WTC11 (cell line): ENCODE measurements around the gene UGT1A7. TPM values are rescaled to one million over a fixed set of nuclear protein-coding genes. Genes with fewer than 3 reads are reported as not detected.

Source experiments
- ATAC-seq: fragments of 200-7000 bp; cut with Tn5 transposase; 2 replicates; pipeline ENCODE4 v1.10.0; 2021; ENCODE audit warnings: mild to moderate bottlenecking, moderate library complexity
- CTCF ChIA-PET: fragments of 300-600 bp; sonication (Branson Sonifier 250); formaldehyde crosslinking; loops from one replicate; lab custom pipeline; 2021; ENCODE audit warnings: antibody characterized with exemption; lab: Charles Lee
- POLR2A ChIA-PET: fragments of 350-600 bp; sonication (Branson Sonifier 250); formaldehyde crosslinking; loops from one replicate; lab custom pipeline; 2021; ENCODE audit warnings: antibody characterized with exemption; lab: Charles Lee
- DNase-seq: peaks from one replicate; pipeline ENCODE4 v3.0.0; 2021; ENCODE audit warnings: low spot score
- H3K27ac Mint-ChIP-seq: 2 replicates; pipeline ENCODE4 v1.8.0; 2021; ENCODE audit warnings: mixed read lengths
- H3K27me3 Mint-ChIP-seq: 2 replicates; pipeline ENCODE4 v1.8.0; 2021; ENCODE audit warnings: low read depth, mild to moderate bottlenecking, moderate library complexity, mixed read lengths
- H3K36me3 Mint-ChIP-seq: 2 replicates; pipeline ENCODE4 v1.8.0; 2021; ENCODE audit warnings: mixed read lengths
- H3K4me1 Mint-ChIP-seq: 2 replicates; pipeline ENCODE4 v1.8.0; 2022; ENCODE audit warnings: mixed read lengths
- H3K4me3 Mint-ChIP-seq: 2 replicates; pipeline ENCODE4 v1.8.0; 2021; ENCODE audit warnings: mild to moderate bottlenecking, moderate library complexity, mixed read lengths
- H3K9me3 Mint-ChIP-seq: 2 replicates; pipeline ENCODE4 v1.8.0; 2021; ENCODE audit warnings: mixed read lengths
- EMX1 ChIP-seq: fragments of 250-450 bp; sonication (Bioruptor Pico); IDR thresholded peaks from 2 replicates; pipeline ENCODE4 v1.8.0; 2021; ENCODE audit warnings: mild to moderate bottlenecking
- FOXJ3 ChIP-seq: sonication (generic); formaldehyde crosslinking; IDR thresholded peaks from 2 replicates; pipeline ENCODE4 v1.9.0; 2021; ENCODE audit warnings: missing genetic modification reagents, mild to moderate bottlenecking, borderline replicate concordance
- MXD4 ChIP-seq: fragments of 250-450 bp; sonication (Bioruptor Pico); IDR thresholded peaks from 2 replicates; pipeline ENCODE4 v1.8.0; 2021; ENCODE audit warnings: mild to moderate bottlenecking, moderate library complexity, borderline replicate concordance
- MYBL2 ChIP-seq: sonication (generic); formaldehyde crosslinking; IDR thresholded peaks from 2 replicates; pipeline ENCODE4 v1.8.1; 2023; ENCODE audit warnings: mild to moderate bottlenecking, moderate library complexity, missing genetic modification reagents
- NR3C1 ChIP-seq: sonication (generic); formaldehyde crosslinking; conservative IDR thresholded peaks from 2 replicates; pipeline ENCODE4 v1.8.1; 2023; ENCODE audit warnings: low read depth, mild to moderate bottlenecking, missing genetic modification reagents
- TCF7 ChIP-seq: sonication (generic); formaldehyde crosslinking; IDR thresholded peaks from 2 replicates; pipeline ENCODE4 v1.8.0; 2022; ENCODE audit warnings: mild to moderate bottlenecking, low read depth, missing genetic modification reagents, moderate library complexity
- TEAD1 ChIP-seq: sonication (generic); formaldehyde crosslinking; IDR thresholded peaks from 2 replicates; pipeline ENCODE4 v1.8.0; 2022; ENCODE audit warnings: mild to moderate bottlenecking, missing genetic modification reagents
- TP53 ChIP-seq: sonication (generic); formaldehyde crosslinking; IDR thresholded peaks from 2 replicates; pipeline ENCODE4 v1.8.1; 2023; ENCODE audit warnings: mild to moderate bottlenecking, missing genetic modification reagents
- ZBTB21 ChIP-seq: sonication (generic); formaldehyde crosslinking; IDR thresholded peaks from 2 replicates; pipeline ENCODE4 v1.8.1; 2023; ENCODE audit warnings: mild to moderate bottlenecking, missing genetic modification reagents, borderline replicate concordance
- total RNA-seq: library from RNA; stranded (reverse); gene quantifications from 3 replicates; pipeline ENCODE4 v1.2.3, GENCODE V29; 2021
- TF ChIP-seq, protein P1 (sequence below): sonication (generic); formaldehyde crosslinking; IDR thresholded peaks from 2 replicates; pipeline ENCODE4 v1.8.1; 2023; ENCODE audit warnings: mild to moderate bottlenecking, missing genetic modification reagents, borderline replicate concordance
- TF ChIP-seq, protein P2 (sequence below): fragments of 250-450 bp; sonication (Bioruptor Pico); IDR thresholded peaks from 2 replicates; pipeline ENCODE4 v1.9.0; 2021; ENCODE audit warnings: moderate library complexity, mild to moderate bottlenecking, inconsistent platforms, borderline replicate concordance
- TF ChIP-seq, protein P3 (sequence below): sonication (generic); formaldehyde crosslinking; conservative IDR thresholded peaks from 2 replicates; pipeline ENCODE4 v1.8.1; 2023; ENCODE audit warnings: mild to moderate bottlenecking, low read depth, missing genetic modification reagents, moderate library complexity
- TF ChIP-seq, protein P4 (sequence below): sonication (generic); formaldehyde crosslinking; IDR thresholded peaks from 2 replicates; pipeline ENCODE4 v1.8.0; 2022; ENCODE audit warnings: mild to moderate bottlenecking, missing genetic modification reagents
- TF ChIP-seq, protein P5 (sequence below): fragments of 200-600 bp; IDR thresholded peaks from 2 replicates; pipeline ENCODE4 v1.8.0; 2022; ENCODE audit warnings: antibody characterized with exemption
- TF ChIP-seq, protein P6 (sequence below): sonication (generic); formaldehyde crosslinking; IDR thresholded peaks from 2 replicates; pipeline ENCODE4 v1.8.0; 2022; ENCODE audit warnings: mild to moderate bottlenecking, missing genetic modification reagents
- TF ChIP-seq, protein P7 (sequence below): fragments of 250-450 bp; sonication (Bioruptor Pico); IDR thresholded peaks from 2 replicates; pipeline ENCODE4 v1.8.0; 2021; ENCODE audit warnings: mild to moderate bottlenecking
- TF ChIP-seq, protein P8 (sequence below): sonication (generic); formaldehyde crosslinking; IDR thresholded peaks from 2 replicates; pipeline ENCODE4 v1.8.0; 2022; ENCODE audit warnings: mild to moderate bottlenecking, missing genetic modification reagents

The UGT1A7 gene
- total RNA-seq, 1 experiment from 2014 or later, result not detected

DNA sequence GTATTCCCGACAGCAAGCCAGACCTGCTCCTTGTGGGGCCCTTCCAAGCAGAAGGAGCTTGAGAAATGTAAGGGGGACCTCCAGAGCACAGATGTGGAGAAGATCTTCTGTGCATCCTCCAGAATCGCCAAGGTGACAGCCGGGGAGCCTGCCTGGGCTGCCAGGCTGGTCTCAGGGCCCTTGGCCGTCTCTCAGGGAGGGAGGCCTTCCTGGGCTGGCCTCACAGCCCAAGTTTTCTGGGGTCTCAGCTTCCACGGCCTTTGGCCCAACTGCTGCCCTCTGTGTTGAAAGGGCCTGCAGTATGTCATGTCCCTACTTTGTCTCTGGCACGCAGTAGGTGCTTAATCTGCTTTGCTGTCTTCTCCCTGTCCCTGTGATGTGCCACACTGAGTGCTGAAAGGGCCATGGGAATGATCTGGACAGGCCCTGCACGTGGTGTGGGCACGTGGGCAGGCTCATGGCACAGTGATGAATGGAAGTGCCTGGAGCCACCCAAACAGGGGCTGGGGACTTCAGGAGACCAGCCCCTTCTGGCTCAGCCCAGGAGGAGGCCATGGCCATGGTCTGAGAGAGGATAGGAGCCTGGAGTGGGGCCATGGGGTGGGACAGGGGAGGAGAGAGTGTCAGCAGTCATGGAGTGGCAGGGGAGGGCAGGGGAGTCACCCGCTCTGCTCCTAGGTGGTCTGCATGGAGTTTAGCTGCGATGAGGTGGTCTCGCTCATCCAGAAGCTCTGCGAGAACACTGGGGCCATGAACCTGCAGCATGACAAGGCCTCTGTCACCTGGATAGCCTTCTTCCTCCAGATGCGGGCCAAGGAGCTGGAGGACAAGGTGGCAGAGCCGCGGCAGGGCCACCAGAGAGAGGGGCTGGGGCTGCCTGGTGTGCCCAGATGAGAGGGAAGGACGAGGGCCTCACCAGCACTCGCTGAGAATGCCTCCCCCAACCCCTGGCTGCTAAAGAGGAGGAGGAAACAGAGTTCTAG, 137.2 kb downstream of the UGT1A7 start (continued):
- TF ChIP-seq, protein P1, sequence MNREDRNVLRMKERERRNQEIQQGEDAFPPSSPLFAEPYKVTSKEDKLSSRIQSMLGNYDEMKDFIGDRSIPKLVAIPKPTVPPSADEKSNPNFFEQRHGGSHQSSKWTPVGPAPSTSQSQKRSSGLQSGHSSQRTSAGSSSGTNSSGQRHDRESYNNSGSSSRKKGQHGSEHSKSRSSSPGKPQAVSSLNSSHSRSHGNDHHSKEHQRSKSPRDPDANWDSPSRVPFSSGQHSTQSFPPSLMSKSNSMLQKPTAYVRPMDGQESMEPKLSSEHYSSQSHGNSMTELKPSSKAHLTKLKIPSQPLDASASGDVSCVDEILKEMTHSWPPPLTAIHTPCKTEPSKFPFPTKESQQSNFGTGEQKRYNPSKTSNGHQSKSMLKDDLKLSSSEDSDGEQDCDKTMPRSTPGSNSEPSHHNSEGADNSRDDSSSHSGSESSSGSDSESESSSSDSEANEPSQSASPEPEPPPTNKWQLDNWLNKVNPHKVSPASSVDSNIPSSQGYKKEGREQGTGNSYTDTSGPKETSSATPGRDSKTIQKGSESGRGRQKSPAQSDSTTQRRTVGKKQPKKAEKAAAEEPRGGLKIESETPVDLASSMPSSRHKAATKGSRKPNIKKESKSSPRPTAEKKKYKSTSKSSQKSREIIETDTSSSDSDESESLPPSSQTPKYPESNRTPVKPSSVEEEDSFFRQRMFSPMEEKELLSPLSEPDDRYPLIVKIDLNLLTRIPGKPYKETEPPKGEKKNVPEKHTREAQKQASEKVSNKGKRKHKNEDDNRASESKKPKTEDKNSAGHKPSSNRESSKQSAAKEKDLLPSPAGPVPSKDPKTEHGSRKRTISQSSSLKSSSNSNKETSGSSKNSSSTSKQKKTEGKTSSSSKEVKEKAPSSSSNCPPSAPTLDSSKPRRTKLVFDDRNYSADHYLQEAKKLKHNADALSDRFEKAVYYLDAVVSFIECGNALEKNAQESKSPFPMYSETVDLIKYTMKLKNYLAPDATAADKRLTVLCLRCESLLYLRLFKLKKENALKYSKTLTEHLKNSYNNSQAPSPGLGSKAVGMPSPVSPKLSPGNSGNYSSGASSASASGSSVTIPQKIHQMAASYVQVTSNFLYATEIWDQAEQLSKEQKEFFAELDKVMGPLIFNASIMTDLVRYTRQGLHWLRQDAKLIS (CRISPR knock-in tag), result no peak
- TF ChIP-seq NR3C1 (CRISPR knock-in tag), result no peak

DNA sequence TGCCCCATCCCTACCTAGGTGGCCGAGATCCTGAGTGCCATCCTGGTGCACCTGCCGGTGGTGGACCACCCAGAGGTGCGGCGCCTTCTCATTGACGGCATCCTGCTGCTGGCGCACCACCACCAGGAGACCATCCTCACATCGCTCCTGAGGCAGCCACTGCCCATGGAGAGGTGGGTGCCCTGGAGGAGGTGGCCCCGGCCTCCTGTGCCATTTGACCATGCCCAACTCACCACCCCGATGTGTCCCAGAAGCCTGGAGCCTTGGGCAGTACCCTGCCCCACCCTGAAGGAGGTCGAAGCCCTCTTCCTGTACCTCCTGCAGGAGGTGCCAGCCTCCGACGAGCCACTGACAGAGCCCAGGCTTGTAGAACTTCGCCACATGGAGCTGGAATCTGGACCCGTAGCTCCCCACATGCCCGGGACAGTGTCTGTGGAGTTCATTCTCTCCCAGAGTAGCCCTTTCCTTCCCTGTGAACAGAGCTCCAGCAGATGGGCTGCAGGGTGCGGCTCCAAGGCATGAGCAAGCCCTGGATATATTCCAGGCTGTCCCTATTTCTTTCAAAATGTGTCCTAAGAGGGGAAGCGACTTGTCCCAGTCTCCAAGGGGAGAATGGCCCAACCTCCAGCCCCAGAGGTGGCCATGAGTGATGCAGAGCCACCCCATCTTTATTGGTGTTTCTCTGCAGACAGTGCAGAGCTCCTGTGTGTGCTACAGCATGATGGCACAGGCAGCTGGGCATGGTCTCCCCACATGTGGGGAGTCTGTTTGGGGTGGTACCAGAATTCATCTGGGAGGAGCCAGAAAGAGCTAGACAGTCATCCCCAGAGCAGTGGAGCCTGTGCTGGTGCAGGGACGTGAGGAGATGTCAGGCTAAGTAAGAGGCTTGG, 138.4 kb downstream of the UGT1A7 start:
- no peak for DNase-seq
- no peaks in the 10 kb centered on the region for H3K9me3 Mint-ChIP-seq
- no peak overlapping the region for H3K27ac Mint-ChIP-seq
- CTCF ChIA-PET, result interaction anchor here (1.4 kb wide), 1 partner anchor 13 kb away, joined by 5 read pairs; no protein-coding TSS in a partner anchor
- POLR2A ChIA-PET, result no interaction called here
- no peak for ATAC-seq
- no peak overlapping the region for H3K4me3 Mint-ChIP-seq
- H3K27me3 Mint-ChIP-seq, result no peaks in the 10 kb centered on the region
- H3K36me3 Mint-ChIP-seq, result no peaks in the 10 kb centered on the region
- peaks cover 5% of the 10 kb centered on the region; the same call in 1 of the 2 replicates for H3K4me1 Mint-ChIP-seq
- no peak for TF ChIP-seq MXD4
- TF ChIP-seq, protein P2, sequence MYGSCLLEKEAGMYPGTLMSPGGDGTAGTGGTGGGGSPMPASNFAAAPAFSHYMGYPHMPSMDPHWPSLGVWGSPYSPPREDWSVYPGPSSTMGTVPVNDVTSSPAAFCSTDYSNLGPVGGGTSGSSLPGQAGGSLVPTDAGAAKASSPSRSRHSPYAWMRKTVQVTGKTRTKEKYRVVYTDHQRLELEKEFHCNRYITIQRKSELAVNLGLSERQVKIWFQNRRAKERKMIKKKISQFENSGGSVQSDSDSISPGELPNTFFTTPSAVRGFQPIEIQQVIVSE (CRISPR knock-in tag), result no peak
- TF ChIP-seq TP53, result no peak
- no peak for TF ChIP-seq MYBL2 (CRISPR knock-in tag)
- no peak for TF ChIP-seq FOXJ3 (CRISPR knock-in tag)
- TF ChIP-seq, protein P3, sequence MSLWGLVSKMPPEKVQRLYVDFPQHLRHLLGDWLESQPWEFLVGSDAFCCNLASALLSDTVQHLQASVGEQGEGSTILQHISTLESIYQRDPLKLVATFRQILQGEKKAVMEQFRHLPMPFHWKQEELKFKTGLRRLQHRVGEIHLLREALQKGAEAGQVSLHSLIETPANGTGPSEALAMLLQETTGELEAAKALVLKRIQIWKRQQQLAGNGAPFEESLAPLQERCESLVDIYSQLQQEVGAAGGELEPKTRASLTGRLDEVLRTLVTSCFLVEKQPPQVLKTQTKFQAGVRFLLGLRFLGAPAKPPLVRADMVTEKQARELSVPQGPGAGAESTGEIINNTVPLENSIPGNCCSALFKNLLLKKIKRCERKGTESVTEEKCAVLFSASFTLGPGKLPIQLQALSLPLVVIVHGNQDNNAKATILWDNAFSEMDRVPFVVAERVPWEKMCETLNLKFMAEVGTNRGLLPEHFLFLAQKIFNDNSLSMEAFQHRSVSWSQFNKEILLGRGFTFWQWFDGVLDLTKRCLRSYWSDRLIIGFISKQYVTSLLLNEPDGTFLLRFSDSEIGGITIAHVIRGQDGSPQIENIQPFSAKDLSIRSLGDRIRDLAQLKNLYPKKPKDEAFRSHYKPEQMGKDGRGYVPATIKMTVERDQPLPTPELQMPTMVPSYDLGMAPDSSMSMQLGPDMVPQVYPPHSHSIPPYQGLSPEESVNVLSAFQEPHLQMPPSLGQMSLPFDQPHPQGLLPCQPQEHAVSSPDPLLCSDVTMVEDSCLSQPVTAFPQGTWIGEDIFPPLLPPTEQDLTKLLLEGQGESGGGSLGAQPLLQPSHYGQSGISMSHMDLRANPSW, result no peak
- no peak for TF ChIP-seq EMX1 (CRISPR knock-in tag)
- TF ChIP-seq, protein P4, sequence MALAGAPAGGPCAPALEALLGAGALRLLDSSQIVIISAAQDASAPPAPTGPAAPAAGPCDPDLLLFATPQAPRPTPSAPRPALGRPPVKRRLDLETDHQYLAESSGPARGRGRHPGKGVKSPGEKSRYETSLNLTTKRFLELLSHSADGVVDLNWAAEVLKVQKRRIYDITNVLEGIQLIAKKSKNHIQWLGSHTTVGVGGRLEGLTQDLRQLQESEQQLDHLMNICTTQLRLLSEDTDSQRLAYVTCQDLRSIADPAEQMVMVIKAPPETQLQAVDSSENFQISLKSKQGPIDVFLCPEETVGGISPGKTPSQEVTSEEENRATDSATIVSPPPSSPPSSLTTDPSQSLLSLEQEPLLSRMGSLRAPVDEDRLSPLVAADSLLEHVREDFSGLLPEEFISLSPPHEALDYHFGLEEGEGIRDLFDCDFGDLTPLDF, result no peak
- TF ChIP-seq, protein P5, sequence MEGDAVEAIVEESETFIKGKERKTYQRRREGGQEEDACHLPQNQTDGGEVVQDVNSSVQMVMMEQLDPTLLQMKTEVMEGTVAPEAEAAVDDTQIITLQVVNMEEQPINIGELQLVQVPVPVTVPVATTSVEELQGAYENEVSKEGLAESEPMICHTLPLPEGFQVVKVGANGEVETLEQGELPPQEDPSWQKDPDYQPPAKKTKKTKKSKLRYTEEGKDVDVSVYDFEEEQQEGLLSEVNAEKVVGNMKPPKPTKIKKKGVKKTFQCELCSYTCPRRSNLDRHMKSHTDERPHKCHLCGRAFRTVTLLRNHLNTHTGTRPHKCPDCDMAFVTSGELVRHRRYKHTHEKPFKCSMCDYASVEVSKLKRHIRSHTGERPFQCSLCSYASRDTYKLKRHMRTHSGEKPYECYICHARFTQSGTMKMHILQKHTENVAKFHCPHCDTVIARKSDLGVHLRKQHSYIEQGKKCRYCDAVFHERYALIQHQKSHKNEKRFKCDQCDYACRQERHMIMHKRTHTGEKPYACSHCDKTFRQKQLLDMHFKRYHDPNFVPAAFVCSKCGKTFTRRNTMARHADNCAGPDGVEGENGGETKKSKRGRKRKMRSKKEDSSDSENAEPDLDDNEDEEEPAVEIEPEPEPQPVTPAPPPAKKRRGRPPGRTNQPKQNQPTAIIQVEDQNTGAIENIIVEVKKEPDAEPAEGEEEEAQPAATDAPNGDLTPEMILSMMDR, result no peak
- TF ChIP-seq, protein P6, sequence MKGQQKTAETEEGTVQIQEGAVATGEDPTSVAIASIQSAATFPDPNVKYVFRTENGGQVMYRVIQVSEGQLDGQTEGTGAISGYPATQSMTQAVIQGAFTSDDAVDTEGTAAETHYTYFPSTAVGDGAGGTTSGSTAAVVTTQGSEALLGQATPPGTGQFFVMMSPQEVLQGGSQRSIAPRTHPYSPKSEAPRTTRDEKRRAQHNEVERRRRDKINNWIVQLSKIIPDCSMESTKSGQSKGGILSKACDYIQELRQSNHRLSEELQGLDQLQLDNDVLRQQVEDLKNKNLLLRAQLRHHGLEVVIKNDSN (CRISPR knock-in tag), result no peak
- TF ChIP-seq, protein P7, sequence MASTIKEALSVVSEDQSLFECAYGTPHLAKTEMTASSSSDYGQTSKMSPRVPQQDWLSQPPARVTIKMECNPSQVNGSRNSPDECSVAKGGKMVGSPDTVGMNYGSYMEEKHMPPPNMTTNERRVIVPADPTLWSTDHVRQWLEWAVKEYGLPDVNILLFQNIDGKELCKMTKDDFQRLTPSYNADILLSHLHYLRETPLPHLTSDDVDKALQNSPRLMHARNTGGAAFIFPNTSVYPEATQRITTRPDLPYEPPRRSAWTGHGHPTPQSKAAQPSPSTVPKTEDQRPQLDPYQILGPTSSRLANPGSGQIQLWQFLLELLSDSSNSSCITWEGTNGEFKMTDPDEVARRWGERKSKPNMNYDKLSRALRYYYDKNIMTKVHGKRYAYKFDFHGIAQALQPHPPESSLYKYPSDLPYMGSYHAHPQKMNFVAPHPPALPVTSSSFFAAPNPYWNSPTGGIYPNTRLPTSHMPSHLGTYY (CRISPR knock-in tag), result no peak
- no peak for TF ChIP-seq TCF7 (CRISPR knock-in tag)
- no peak for TF ChIP-seq TEAD1
- TF ChIP-seq ZBTB21, result no peak
- TF ChIP-seq, protein P8, sequence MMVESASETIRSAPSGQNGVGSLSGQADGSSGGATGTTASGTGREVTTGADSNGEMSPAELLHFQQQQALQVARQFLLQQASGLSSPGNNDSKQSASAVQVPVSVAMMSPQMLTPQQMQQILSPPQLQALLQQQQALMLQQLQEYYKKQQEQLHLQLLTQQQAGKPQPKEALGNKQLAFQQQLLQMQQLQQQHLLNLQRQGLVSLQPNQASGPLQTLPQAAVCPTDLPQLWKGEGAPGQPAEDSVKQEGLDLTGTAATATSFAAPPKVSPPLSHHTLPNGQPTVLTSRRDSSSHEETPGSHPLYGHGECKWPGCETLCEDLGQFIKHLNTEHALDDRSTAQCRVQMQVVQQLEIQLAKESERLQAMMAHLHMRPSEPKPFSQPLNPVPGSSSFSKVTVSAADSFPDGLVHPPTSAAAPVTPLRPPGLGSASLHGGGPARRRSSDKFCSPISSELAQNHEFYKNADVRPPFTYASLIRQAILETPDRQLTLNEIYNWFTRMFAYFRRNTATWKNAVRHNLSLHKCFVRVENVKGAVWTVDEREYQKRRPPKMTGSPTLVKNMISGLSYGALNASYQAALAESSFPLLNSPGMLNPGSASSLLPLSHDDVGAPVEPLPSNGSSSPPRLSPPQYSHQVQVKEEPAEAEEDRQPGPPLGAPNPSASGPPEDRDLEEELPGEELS (CRISPR knock-in tag), result no peak
